NCI-H2107 (cell line): Measurements from ENCODE around the gene FOXI1.

Source experiments
- DNase-seq: peaks from one replicate; lab custom pipeline; 2025; lab: John Stamatoyannopoulos, UW

FOXI1 gene

DNA sequence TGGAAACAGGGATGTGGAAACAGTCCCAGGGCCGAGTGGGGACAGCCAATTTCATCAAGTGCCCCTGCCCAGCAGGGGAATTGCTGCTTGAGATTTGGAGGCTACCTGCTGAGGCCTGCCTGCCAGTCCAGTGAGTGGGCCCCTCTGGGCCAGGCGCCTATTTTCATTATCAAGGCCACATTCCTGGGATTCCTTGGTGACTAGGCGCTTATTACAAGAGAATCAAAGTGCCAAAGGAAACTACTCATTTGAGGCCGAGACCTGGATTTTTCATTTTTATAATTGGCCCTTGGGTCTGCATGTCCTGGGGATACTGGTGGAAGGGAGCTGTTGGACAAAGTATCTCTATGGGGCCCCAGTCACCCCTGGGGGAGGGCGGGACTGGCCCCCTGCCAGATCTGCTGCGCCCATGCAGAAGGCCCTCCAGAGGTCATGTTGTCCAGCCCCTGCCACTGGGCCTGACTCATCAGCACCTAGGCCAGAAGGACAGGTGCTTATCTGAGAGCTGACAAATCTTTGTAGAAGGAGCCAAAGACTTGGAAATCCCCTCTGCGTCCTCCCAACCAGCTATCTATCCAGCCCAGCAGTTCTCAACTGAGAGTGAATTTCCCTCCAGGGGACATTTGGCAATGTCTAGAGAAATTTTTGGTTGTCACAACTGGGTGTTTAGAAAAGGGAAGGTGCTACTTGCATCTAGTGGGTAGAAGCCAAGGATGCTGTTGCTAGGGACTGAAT is 45.6 kb downstream of the FOXI1 start:
- DNase-seq: no peak

DNA sequence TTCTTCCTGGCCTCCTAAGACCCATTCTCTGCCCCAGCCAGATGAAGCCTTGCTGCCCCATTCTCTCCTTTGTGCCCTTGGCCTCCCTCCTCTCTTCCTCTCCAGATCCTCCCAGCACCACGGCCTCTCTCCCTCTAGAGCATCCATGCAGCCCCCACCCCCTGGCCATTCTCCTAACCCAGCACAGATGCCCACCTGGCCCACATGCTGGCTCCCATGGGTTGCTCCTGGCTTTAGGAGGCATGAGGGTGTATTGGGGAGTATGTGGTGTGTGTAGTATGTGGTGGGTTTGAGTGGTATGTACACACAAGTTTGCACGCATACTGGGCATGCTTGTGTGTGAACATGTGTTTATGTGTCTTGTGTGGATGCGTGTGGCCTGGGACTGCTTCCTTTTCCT is 47.1 kb downstream of the FOXI1 start:
- no peak for DNase-seq

DNA sequence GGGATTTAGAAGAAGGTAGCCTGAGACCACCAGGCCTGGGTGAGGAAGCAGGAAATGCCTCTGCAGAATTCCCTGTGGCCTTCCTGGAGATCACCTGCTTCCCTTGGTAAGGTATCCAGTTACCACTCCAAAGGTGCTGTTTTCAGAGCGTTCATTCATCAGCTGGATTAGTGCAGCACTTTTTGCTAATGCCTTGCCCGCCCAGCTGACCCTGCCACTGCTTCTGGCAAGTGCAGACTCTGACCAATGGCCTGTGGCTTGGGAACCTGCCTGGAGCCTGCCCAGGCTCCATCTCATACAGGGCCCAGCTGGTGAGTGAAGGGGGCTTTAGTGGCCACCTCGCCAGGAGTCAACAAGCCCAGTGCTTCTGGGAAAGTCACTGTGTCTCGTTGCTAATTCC is 48.6 kb downstream of the FOXI1 start:
- DNase-seq: peak; percentile 4

DNA sequence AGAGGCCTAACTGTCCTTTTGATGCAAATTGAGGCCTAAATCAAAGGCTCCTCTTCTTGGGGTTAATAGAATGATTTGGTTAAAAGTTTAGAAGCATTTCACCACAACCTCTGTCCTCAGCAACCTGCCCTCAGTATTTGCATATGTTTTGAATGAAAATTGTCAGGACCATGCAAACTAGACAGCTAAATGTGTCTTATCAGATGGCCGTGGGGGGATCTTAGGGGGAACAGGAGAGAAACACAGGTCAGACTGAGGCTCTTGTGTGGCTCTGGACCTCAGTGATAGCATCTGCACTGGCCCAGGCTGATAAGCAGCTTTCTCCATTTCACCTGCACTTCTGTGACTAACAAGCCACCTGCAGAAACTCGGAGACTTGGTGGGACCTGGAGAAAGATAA is 49.0 kb downstream of the FOXI1 start:
- no peak for DNase-seq

DNA sequence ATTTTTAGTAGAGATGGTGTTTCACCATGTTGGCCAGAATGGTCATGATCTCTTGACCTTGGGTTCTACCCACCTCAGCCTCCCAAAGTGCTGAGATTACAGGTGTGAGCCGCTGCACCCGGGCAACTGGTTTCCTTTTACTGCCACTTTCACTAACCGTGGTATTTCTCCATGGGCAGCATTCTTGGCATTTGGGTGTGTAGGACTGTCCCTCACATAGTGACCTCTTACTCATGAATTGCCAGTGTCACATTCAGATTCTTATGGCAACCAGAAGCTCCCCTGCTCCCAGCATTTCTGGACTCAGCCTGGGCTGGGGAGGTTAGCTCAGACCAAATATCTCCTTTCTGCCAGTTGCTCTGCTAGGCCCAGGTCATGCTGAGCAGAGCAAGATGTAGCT is 50.1 kb downstream of the FOXI1 start:
- DNase-seq: no peak

DNA sequence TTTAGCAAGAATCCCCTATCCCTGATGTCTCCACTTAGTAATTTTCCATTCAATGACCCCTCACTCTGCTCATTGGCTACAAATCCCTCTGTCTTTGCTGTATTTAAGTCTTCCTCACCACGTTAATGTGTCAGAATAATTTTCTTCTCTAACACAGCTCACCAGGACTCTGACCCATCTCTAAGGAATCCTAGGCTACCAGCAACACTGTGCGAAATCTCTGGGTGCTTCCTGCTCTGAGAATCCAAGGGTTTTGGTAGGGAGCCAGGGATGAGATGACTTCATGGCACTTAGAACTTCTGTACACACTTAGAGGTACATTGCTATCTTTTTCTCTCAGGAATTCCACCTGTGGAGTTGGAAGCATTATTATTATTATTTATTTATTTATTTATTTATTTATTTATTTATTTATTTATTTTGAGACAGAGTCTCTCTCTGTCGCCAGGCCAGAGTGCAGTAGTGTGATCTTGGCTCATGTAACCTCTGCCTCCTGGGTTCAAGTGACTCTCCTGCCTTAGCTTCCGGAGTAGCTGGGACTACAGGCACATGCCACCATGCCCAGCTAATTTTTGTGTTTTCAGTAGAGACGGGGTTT is 53.5 kb downstream of the FOXI1 start:
- no peak for DNase-seq
